ENCODE data around the gene CELF5.
"Not testable (repeated sequence)": the region's sequence is repeated elsewhere in the genome, so short reads cannot be mapped to it uniquely, and the experiment has no call there.

The CELF5 gene

GRCh38 chr19:3276341-3276799, 51.9 kb downstream of the CELF5 start:
- no peak for DNase-seq

DNA sequence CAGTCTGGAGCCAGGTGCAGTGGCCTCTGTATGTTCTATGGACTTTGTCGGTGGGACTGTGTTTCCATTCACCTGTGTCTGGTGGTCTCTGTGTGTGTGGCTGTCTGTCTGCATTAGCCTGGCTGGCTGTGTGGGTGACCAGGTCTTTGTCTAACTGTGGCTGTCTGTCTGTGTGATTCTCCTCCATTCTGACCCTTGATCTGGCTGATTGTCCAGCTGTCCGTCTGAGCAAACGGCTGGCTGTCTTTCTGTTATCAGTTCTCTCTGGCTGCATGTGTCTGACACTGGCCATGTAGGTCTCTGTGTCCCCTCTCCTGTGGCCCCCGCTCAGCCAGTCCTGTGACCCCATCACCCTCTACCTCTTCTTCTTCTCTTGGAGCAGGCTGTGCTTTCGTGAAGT, 53.2 kb downstream of the CELF5 start:
- DNase-seq: no peak

DNA sequence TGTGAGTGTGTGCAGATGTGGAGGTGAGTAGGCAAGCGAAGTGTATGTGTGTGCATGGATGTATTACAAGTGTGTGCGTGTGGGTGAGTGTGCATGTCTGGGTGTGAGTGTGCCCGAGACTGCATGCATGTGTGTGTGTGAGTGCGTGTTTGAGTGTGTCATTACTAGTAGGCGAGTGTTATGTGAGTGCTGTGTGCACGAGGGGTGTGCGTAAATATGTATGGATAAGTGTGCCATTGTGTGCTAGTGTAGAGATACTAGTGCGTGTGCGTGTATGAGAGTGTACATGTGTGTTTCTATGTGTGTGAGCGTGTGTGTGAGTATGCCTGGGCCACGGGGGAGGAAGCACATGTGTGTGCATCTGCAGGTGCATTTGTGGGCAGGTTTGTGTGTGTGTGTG, 53.8 kb downstream of the CELF5 start:
- DNase-seq: no peak

- DNase-seq: no peak
Observed at GRCh38 chr19:3278749-3279148, 54.3 kb downstream of the CELF5 start.

DNA sequence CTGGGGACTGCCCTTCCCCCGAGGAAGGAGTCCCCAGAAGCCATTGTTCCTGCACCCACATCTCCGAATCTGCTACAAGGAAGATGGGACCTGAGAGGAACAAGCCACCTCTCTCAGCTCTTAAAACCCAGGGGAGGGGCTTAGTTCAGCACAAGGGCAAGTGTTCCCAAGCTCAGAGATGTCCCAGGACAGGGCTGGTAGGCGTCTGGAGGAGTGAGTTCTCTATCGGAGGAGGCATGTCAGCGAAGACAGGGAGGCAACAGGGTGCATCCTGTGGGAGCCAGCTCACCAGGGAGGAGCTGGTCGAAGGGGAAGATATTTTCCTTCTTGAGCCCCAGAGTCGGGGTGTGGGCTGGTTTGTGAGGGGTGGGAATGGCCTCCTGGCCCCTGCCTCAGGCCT, 54.8 kb downstream of the CELF5 start:
- no peak for DNase-seq

- DNase-seq: no peak
Observed at GRCh38 chr19:3281026-3281425, 56.6 kb downstream of the CELF5 start.

- no peak for DNase-seq
Observed at GRCh38 chr19:3282155-3282554, 57.7 kb downstream of the CELF5 start.

DNA sequence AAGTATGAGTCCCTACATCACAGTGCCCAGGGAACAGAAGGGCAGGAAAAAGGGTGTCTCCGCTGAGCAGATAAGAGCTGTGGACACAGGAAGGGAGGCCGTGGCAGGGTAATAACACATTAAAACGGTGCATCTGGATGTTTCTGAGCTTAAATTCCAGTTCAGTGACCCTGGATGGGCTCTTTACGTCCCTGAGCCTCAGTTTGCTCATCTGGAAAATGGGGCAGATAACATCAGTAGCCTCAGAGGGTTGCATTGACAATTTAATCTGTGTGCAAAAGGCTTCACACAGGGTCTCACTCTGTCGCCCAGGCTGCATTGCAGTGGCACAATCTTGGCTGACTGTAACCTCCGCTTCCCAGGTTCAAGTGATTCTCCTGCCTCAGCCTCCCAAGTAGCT, 58.1 kb downstream of the CELF5 start:
- DNase-seq: no peak

DNA sequence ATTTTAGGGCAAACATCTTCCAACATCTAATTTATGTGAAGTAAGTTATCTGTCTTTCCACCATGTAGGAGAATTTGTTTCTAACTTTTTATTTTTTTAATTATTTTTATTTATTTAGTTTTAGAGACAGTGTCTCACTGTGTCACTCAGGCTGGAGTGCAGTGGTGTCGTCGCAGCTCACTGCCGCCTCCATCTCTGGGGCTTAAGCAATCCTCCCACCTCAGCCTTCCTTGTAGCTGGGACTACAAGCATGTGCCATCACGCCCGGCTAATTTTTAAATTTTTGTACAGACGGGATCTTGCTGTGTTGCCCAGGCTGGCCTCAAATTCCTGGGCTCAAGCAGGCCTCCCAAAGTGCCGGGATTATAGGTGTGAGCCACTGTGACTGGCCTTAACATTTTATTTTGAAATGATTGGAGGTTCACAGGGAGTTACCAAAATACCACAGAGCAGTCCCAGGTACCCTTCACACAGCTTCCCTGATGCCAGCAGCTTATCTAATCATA, 58.8 kb downstream of the CELF5 start:
- no peak for DNase-seq

DNA sequence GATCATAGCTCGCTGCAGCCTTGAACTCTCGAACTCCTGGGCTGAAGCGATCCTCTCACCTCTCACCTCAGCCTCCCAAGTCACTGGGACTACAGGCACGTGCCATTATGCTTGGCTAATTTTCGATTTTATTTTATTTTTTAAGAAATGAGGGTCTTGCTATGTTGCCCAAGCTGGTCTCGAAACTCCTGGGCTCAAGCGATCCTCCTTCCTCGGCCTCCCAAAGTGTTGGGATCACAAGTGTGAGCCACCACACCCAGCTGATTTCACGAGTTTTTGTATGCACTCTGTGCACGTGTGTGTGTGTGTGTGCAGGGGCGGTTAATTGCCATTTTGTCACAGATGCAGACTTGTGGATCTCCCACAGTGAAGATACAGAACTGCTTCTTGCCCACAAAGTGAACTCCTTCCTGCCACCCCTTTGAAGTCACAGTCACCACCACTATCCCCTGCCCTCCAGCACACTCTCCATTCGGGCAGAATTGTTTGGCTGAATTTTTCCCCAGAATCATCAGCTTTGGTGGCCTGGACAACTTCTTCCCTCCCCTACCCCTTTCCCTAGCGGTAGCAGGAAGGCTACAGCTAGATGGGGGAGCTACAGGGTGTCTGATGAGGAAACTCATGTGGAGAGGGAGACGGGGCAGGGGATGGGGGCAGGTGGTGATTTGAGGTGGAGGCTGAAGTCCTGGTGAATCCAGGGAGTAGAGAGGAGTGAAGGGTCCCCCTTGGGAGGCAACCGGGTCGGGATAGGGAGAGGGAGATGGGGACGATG, 59.6 kb downstream of the CELF5 start:
- DNase-seq: no peak

DNA sequence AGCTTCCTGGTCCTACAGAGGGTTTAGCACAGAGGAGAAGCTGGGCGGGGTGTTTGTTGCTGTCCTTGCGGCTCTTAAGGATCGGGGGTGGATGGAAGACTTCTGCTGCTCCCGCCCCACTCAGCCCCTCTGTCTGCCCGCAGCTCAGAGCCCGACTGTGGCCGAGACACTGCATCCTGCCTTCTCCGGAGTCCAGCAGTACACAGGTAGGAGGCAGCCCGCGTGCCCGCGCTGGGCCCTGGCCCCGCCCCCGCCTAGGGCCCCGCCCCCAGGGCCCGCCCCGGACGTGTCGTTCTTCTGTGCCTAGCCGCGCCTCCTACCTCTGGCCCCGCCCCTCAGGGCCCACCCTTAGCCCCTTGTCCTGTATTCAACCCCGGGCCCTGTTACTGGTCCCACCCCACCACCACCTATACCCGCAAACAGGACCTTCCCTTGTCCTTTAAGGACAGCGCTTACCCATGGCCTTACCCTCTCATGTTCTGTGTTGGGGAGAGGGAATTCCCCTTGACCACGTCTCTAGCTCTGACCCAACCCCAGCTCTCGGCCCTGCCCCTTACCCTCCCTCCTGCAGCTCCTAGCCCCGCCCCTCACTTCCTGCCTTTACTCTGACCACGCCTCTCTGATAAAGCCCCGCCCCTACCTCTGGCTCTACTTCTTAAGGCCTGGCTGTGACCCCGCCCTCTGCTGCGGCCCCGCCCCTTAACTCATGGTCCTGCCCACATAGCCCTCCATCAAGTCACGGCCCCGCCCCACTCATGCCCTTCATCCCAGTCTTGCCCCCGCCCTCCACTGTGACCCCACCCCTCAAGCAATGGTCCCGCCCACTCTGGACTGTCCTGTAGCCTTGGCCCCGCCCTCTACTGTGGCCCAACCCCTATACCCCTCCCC, 60.5 kb downstream of the CELF5 start:
- no peak for DNase-seq

DNA sequence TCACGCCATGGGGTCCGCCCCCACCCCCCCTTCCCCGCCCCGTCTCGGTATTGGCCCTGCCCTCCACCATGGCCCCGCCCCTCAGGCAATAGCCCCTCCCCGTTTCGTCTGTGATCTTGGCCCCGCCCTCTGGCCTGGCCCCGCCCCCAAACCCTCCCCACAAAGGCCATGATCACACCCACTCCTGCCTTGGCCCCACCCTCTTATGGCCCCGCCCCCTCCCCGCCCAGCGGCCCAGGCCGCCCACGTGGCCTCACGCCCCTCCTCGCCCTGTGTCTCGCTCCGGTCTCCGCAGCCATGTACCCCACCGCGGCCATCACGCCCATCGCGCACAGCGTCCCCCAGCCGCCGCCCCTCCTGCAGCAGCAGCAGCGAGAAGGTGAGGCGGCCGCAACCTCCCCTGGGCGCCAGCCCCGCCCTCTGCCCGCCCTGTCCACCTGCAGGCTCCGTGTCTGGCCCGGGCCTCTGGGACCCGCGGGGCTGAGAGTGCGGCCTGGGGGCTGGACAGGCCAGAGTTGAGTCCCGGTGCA, 61.3 kb downstream of the CELF5 start:
- DNase-seq: no peak

- no peak for DNase-seq
Observed at GRCh38 chr19:3287814-3288213, 63.4 kb downstream of the CELF5 start.

GRCh38 chr19:3288437-3288836, 64.0 kb downstream of the CELF5 start:
- not testable (repeated sequence) for DNase-seq

DNA sequence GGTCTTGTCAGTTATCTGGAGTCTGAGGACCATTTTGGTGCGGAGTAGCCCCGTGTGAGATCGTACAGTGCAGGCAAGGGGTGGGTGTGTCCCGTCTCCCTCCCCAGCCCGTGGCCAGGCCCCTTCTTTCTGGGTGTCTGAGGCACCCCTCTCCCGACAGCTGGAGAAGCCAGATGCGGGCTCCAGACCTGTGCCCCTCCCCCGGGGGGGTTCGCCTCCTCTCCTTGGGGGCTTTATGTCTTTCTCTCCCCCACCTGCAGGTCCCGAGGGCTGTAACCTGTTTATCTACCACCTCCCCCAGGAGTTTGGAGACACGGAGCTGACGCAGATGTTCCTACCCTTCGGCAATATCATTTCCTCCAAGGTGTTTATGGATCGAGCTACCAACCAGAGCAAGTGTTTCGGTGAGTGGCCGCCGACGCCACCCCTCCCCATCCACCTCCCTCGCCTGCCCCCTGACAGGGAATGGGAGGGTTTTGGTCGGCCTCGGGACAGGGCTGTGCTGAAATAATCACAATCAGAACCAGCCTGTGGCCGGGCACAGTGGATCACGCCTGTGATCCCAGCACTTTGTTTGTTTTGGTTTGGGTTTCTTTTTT, 65.6 kb downstream of the CELF5 start:
- no peak for DNase-seq

- DNase-seq: not testable (repeated sequence)
Observed at GRCh38 chr19:3290858-3291257, 66.4 kb downstream of the CELF5 start.

DNA sequence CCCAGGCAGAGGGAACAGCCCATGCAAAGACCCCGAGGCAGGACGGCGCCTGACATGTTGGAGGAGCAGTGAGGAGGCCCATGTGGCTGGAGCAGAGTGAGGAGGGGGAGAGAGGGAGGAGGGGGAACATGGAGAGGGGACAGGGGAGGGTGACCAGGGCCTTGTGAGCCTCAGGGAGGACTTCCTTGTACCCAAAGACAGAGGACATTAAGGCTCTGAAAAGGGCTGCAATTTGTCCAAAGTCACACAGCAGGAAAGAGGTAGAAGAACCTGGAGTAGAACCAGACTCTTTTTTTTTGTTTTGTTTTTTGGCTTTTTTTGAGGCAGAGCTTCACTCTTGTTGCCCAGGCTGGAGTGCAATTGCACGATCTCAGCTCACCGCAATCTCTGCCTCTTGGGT, 67.2 kb downstream of the CELF5 start:
- DNase-seq: no peak

DNA sequence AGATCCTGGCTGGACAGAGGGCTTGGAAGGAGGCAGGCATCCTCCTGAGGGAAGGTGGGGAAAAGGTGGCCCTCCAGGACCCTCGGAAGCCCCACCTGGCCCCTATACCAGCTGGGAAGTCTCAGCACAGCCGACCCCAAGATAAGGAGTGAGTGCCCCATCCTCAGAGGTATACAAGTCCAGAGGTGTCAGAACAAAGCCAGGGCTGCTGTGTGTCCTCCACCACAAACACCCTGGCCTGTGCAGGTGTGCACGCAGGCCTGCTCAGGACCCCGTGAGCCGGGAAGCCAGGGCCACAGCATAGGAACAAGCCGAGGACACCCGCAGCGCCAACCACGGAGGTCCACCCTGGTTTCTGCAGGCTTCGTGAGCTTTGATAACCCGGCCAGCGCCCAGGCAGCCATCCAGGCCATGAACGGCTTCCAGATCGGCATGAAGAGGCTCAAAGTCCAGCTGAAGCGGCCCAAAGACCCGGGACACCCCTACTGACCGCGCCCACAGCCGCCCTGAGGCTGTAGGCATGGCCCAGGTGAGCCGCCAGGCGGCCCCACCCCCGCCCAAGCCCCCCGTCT, 68.6 kb downstream of the CELF5 start:
- DNase-seq: no peak

GRCh38 chr19:3293560-3293959, 69.1 kb downstream of the CELF5 start:
- DNase-seq: no peak

GRCh38 chr19:3294080-3294850, 69.8 kb downstream of the CELF5 start:
- DNase-seq: no peak

GRCh38 chr19:3295581-3295980, 71.1 kb downstream of the CELF5 start:
- DNase-seq: no peak

- no peak for DNase-seq
Observed at GRCh38 chr19:3296034-3296433, 71.6 kb downstream of the CELF5 start.
